ENCODE measurements around the gene VWA1.
"Not testable (repeated sequence)": the region's sequence is repeated elsewhere in the genome, so short reads cannot be mapped to it uniquely, and the experiment has no call there.

VWA1 gene

GRCh38 chr1:1461721-1462317 is 26.3 kb downstream of the VWA1 start:
- no peak for DNase-seq

GRCh38 chr1:1462318-1462966 is 27.0 kb downstream of the VWA1 start:
- DNase-seq, result no peak

- no peak for DNase-seq
These were observed 27.8 kb downstream of the VWA1 start for GRCh38 chr1:1463312-1463711.

GRCh38 chr1:1468196-1468985 is 32.9 kb downstream of the VWA1 start:
- not testable (repeated sequence) for DNase-seq

GRCh38 chr1:1470626-1471388 is 35.3 kb downstream of the VWA1 start:
- no peak for DNase-seq

GRCh38 chr1:1471389-1472052 is 36.0 kb downstream of the VWA1 start, which contains the start of gene ATAD3B:
Gene ATAD3B (plus strand): TSS chr1:1471765. CDS start chr1:1471885, 120 bp downstream.
- DNase-seq, result peak; percentile 34

- DNase-seq, result not testable (repeated sequence)
These were observed 36.8 kb downstream of the VWA1 start for GRCh38 chr1:1472053-1472876.

- DNase-seq, result not testable (repeated sequence)
These were observed 40.5 kb downstream of the VWA1 start for GRCh38 chr1:1476011-1476410.

GRCh38 chr1:1477206-1477605 is 41.7 kb downstream of the VWA1 start:
- DNase-seq, result no peak

GRCh38 chr1:1479547-1480487 is 44.3 kb downstream of the VWA1 start:
- DNase-seq, result no peak

GRCh38 chr1:1480488-1480867 is 45.0 kb downstream of the VWA1 start:
- DNase-seq, result not testable (repeated sequence)

- not testable (repeated sequence) for DNase-seq
These were observed 46.3 kb downstream of the VWA1 start for GRCh38 chr1:1481811-1482210.

GRCh38 chr1:1482856-1483255 is 47.4 kb downstream of the VWA1 start:
- DNase-seq, result no peak

GRCh38 chr1:1483714-1484113 is 48.2 kb downstream of the VWA1 start:
- no peak for DNase-seq

GRCh38 chr1:1484976-1485750 is 49.7 kb downstream of the VWA1 start:
- DNase-seq, result not testable (repeated sequence)

- not testable (repeated sequence) for DNase-seq
These were observed 50.3 kb downstream of the VWA1 start for GRCh38 chr1:1485755-1486317.

- DNase-seq, result no peak
These were observed 52.2 kb downstream of the VWA1 start for GRCh38 chr1:1487701-1488100.

- no peak for DNase-seq
These were observed 53.7 kb downstream of the VWA1 start for GRCh38 chr1:1489231-1489630.

- no peak for DNase-seq
These were observed 54.4 kb downstream of the VWA1 start for GRCh38 chr1:1489861-1490260.
